HEK293 (cell line): ENCODE results near the gene PID1.

Source experiments
- CTCF ChIP-seq: fragments of 450-650 bp; formaldehyde crosslinking; IDR thresholded peaks from 2 replicates; pipeline ENCODE4 v1.5.1; 2016; ENCODE audit warnings: missing biosample characterization, missing genetic modification characterization
- PBX3 ChIP-seq: sonication (generic); formaldehyde crosslinking; IDR thresholded peaks from 2 replicates; pipeline ENCODE4 v1.8.1; 2022; ENCODE audit warnings: mild to moderate bottlenecking, moderate library complexity, missing genetic modification reagents
- REPIN1 ChIP-seq: fragments of 450-650 bp; formaldehyde crosslinking; IDR thresholded peaks from 2 replicates; pipeline ENCODE4 v1.5.1; 2017; ENCODE audit warnings: missing biosample characterization, missing genetic modification characterization, low read depth
- REST ChIP-seq: fragments of 450-650 bp; formaldehyde crosslinking; IDR thresholded peaks from 2 replicates; pipeline ENCODE4 v1.5.1; 2016; ENCODE audit warnings: missing biosample characterization, missing genetic modification characterization
- YY1 ChIP-seq: fragments of 450-650 bp; formaldehyde crosslinking; IDR thresholded peaks from 2 replicates; pipeline ENCODE4 v1.5.1; 2018; ENCODE audit warnings: missing biosample characterization, missing genetic modification characterization
- ZNF354C ChIP-seq: fragments of 450-650 bp; formaldehyde crosslinking; IDR thresholded peaks from 2 replicates; pipeline ENCODE4 v1.5.1; 2016; ENCODE audit warnings: missing biosample characterization, missing genetic modification characterization, low read depth, borderline replicate concordance
- ZNF501 ChIP-seq: fragments of 450-650 bp; formaldehyde crosslinking; IDR thresholded peaks from 2 replicates; pipeline ENCODE4 v1.5.1; 2016; ENCODE audit warnings: missing biosample characterization, missing genetic modification characterization
- ZNF558 ChIP-seq: fragments of 450-650 bp; formaldehyde crosslinking; IDR thresholded peaks from 2 replicates; pipeline ENCODE4 v1.5.1; 2016; ENCODE audit warnings: missing biosample characterization, missing genetic modification characterization
- ZNF621 ChIP-seq: fragments of 450-650 bp; formaldehyde crosslinking; IDR thresholded peaks from 2 replicates; pipeline ENCODE4 v1.5.1; 2017; ENCODE audit warnings: missing biosample characterization, missing genetic modification characterization
- ZNF692 ChIP-seq: fragments of 450-650 bp; formaldehyde crosslinking; IDR thresholded peaks from 2 replicates; pipeline ENCODE4 v1.5.1; 2016; ENCODE audit warnings: missing biosample characterization, missing genetic modification characterization
- ZNF76 ChIP-seq: fragments of 450-650 bp; formaldehyde crosslinking; IDR thresholded peaks from 2 replicates; pipeline ENCODE4; 2016; ENCODE audit warnings: low read depth, missing biosample characterization, missing genetic modification characterization, borderline replicate concordance
- ZNF776 ChIP-seq: fragments of 450-650 bp; formaldehyde crosslinking; IDR thresholded peaks from 2 replicates; pipeline ENCODE4 v1.5.0; 2017; ENCODE audit warnings: missing biosample characterization, missing genetic modification characterization, borderline replicate concordance
- ZSCAN5A ChIP-seq: fragments of 450-650 bp; formaldehyde crosslinking; IDR thresholded peaks from 2 replicates; pipeline ENCODE4 v1.5.1; 2016; ENCODE audit warnings: missing biosample characterization, missing genetic modification characterization

DNA sequence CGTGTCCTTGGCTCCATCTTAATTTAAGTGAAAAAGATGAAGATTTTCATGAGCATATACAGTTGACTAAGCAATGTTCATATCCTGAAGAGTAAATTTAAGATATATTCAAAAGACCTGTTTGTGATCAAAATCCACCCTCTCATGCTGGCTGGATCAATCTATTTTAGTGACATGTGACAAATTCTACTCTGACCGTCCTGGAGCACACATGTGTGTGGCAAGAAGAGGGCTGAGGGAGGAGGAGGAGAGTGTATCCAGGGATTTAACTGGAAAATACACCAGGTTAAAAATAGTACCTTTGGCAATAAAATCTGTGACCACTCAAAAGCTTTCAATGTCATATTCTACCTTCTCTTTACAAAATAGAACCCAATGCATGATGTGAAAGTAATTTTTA is 228.7 kb downstream of the PID1 start:
- no peak for TF ChIP-seq CTCF (tag by site-specific recombination)
- no peak for TF ChIP-seq ZSCAN5A (tag by site-specific recombination)
- TF ChIP-seq REST (tag by site-specific recombination) = no peak
- TF ChIP-seq YY1 (tag by site-specific recombination) = no peak
- no peak for TF ChIP-seq PBX3 (CRISPR knock-in tag)
- TF ChIP-seq ZNF558 = no peak
- no peak for TF ChIP-seq ZNF692
- TF ChIP-seq ZNF776 = no peak
- TF ChIP-seq ZNF354C (tag by site-specific recombination) = no peak
- no peak for TF ChIP-seq REPIN1 (tag by site-specific recombination)
- TF ChIP-seq ZNF76 (tag by site-specific recombination) = no peak
- TF ChIP-seq ZNF501 (tag by site-specific recombination) = no peak
- TF ChIP-seq ZNF621 (tag by site-specific recombination) = no peak
